H1 (cell line): Measurements from ENCODE around the gene CFDP1. TPM values are rescaled to one million over a fixed set of nuclear protein-coding genes. Genes with fewer than 3 reads are reported as not detected.

Experiments used
- CTCF ChIA-PET: fragments of 300-600 bp; sonication (Branson Sonifier 250); formaldehyde crosslinking; loops from one replicate; lab custom pipeline; 2021; ENCODE audit not compliant: partially characterized antibody; lab: Charles Lee
- POLR2A ChIA-PET: fragments of 300-600 bp; sonication (Branson Sonifier 250); formaldehyde crosslinking; loops from one replicate; lab custom pipeline; 2021; ENCODE audit warnings: inconsistent platforms; ENCODE audit not compliant: partially characterized antibody; lab: Charles Lee
- DNase-seq, 2 experiments: peaks; one replicate each; pipeline versions ENCODE4 v3.0.0 to v3.0.0-alpha.2; 2010 to 2022; ENCODE audit warnings: low spot score in 2 of 2, low read depth in 1 of 2, mixed read lengths in 1 of 2
- FAIRE-seq: peaks from 2 replicates; lab custom pipeline; 2011; peaks lifted over from hg19 to GRCh38; lab: Jason Lieb, UNC
- H2AFZ ChIP-seq: 2 replicates; pipeline ENCODE4 v1.8.1; 2012; ENCODE audit warnings: low read length, inconsistent platforms
- H2AK5ac ChIP-seq: 2 replicates; pipeline ENCODE4 v1.6.1; 2013; ENCODE audit warnings: low read depth, low read length
- H2BK120ac ChIP-seq: replicated peaks from 2 replicates; pipeline ENCODE3; 2013; ENCODE audit warnings: low read depth, low read length, inconsistent platforms
- H2BK12ac ChIP-seq: 2 replicates; pipeline ENCODE4 v1.6.1; 2013; ENCODE audit warnings: low read depth, low read length
- H2BK15ac ChIP-seq: 2 replicates; pipeline ENCODE4 v1.6.1; 2013; ENCODE audit warnings: low read length
- H2BK20ac ChIP-seq: 2 replicates; pipeline ENCODE4 v1.6.1; 2013; ENCODE audit warnings: low read length
- H2BK5ac ChIP-seq: 2 replicates; pipeline ENCODE4 v1.6.1; 2013; ENCODE audit warnings: low read depth, low read length
- H3K14ac ChIP-seq: 2 replicates; pipeline ENCODE4 v1.6.1; 2013; ENCODE audit warnings: inconsistent platforms; ENCODE audit not compliant: insufficient read length
- H3K18ac ChIP-seq: 2 replicates; pipeline ENCODE4 v1.6.1; 2013; ENCODE audit warnings: low read length; ENCODE audit errors: extremely low read depth
- H3K23ac ChIP-seq: 2 replicates; pipeline ENCODE4 v1.6.1; 2013; ENCODE audit warnings: inconsistent platforms; ENCODE audit not compliant: insufficient read length
- H3K23me2 ChIP-seq: 2 replicates; pipeline ENCODE4 v1.6.1; 2013; ENCODE audit warnings: low read depth, low read length
- H3K27ac ChIP-seq: 2 replicates; pipeline ENCODE4 v1.6.1; 2011; ENCODE audit warnings: low read depth, low read length, inconsistent platforms
- H3K27me3 ChIP-seq, 4 experiments: replicated peaks in 1 of 4; 1 replicate in 1 of 4; 2 replicates in 3 of 4; pipeline versions ENCODE4 v1.6.1 to v1.8.1; 2011 to 2013; ENCODE audit warnings: low read length in 3 of 4, mild to moderate bottlenecking in 3 of 4, inconsistent platforms in 2 of 4, mixed read lengths in 2 of 4, moderate library complexity in 1 of 4; ENCODE audit not compliant: control insufficient read depth in 3 of 4, insufficient read depth in 3 of 4; ENCODE audit errors: extremely low read depth in 1 of 4
- H3K36me3 ChIP-seq, 4 experiments: 2 replicates each; pipeline versions ENCODE4 v1.6.1 to v1.8.1; 2011 to 2013; ENCODE audit warnings: mild to moderate bottlenecking in 4 of 4, low read length in 3 of 4, moderate library complexity in 2 of 4, control low read depth in 1 of 4, inconsistent platforms in 1 of 4; ENCODE audit not compliant: insufficient read depth in 4 of 4, control insufficient read depth in 2 of 4
- H3K4ac ChIP-seq: replicated peaks from 2 replicates; pipeline ENCODE3; 2013; ENCODE audit warnings: low read length, low read depth, mixed read lengths, inconsistent platforms; ENCODE audit not compliant: insufficient read length
- H3K4me1 ChIP-seq, 4 experiments: replicated peaks in 1 of 4; 1 replicate in 1 of 4; 2 replicates in 3 of 4; pipeline versions ENCODE4 v1.6.1 to v1.8.1; 2011 to 2013; ENCODE audit warnings: low read length in 3 of 4, inconsistent platforms in 2 of 4, mixed read lengths in 1 of 4; ENCODE audit not compliant: insufficient read depth in 4 of 4, control insufficient read depth in 3 of 4
- H3K4me2 ChIP-seq, 2 experiments: 2 replicates each; pipeline versions ENCODE4 v1.6.1 to v1.8.1; 2011 to 2013; ENCODE audit warnings: low read depth in 2 of 2, low read length in 2 of 2, control low read depth in 1 of 2, inconsistent platforms in 1 of 2, mild to moderate bottlenecking in 1 of 2; ENCODE audit not compliant: insufficient read depth in 1 of 2
- H3K4me3 ChIP-seq, 4 experiments: fragments of 200-600, 300-600 bp in 1 of 4; sonication (generic), shearing (Covaris generic), sonication (Bioruptor Twin) in 1 of 4; 2 replicates each; pipeline versions ENCODE4 v1.5.1 to v1.8.1; 2011 to 2016; ENCODE audit warnings: low read length in 4 of 4, low read depth in 3 of 4, control low read depth in 2 of 4, inconsistent platforms in 2 of 4, mild to moderate bottlenecking in 2 of 4, mixed read lengths in 1 of 4, moderate library complexity in 1 of 4; ENCODE audit not compliant: insufficient read depth in 2 of 4; ENCODE audit errors: extremely low read depth in 1 of 4
- H3K56ac ChIP-seq: replicated peaks from 2 replicates; pipeline ENCODE3; 2013; ENCODE audit warnings: low read depth, mild to moderate bottlenecking, mixed read lengths, low read length, inconsistent platforms; ENCODE audit not compliant: insufficient read length
- H3K79me1 ChIP-seq: 2 replicates; pipeline ENCODE4 v1.6.1; 2013; ENCODE audit warnings: low read depth, low read length, control low read depth
- H3K79me2 ChIP-seq, 2 experiments: 2 replicates each; pipeline versions ENCODE4 v1.6.1 to v1.8.1; 2012 to 2013; ENCODE audit warnings: low read length in 2 of 2, mild to moderate bottlenecking in 2 of 2, inconsistent platforms in 1 of 2; ENCODE audit not compliant: insufficient read depth in 2 of 2, control insufficient read depth in 1 of 2
- H3K9ac ChIP-seq, 4 experiments: replicated peaks in 1 of 4; 1 replicate in 1 of 4; 2 replicates in 3 of 4; pipeline versions ENCODE4 v1.6.1 to v1.8.1; 2011 to 2013; ENCODE audit warnings: low read depth in 3 of 4, low read length in 3 of 4, control low read depth in 2 of 4, mild to moderate bottlenecking in 2 of 4, moderate library complexity in 2 of 4, inconsistent platforms in 1 of 4; ENCODE audit errors: extremely low read depth in 1 of 4
- H3K9me3 ChIP-seq, 2 experiments: 2 replicates each; pipeline versions ENCODE4 v1.6.1 to v1.8.1; 2012 to 2013; ENCODE audit warnings: mild to moderate bottlenecking in 2 of 2, moderate library complexity in 2 of 2, control low read depth in 1 of 2, inconsistent platforms in 1 of 2, low read depth in 1 of 2, low read length in 1 of 2, mixed read lengths in 1 of 2; ENCODE audit not compliant: insufficient read depth in 2 of 2
- H4K20me1 ChIP-seq, 2 experiments: replicated peaks in 1 of 2; 2 replicates each; pipeline versions ENCODE3 to v1.8.1; 2011 to 2013; ENCODE audit warnings: inconsistent platforms in 2 of 2, low read length in 2 of 2, mild to moderate bottlenecking in 1 of 2; ENCODE audit not compliant: insufficient read depth in 2 of 2, control insufficient read depth in 1 of 2
- H4K5ac ChIP-seq: 2 replicates; pipeline ENCODE4 v1.6.1; 2013; ENCODE audit warnings: low read length, low read depth, mixed read lengths, inconsistent platforms; ENCODE audit not compliant: insufficient read length
- H4K8ac ChIP-seq: 2 replicates; pipeline ENCODE4 v1.8.0; 2013; ENCODE audit warnings: mild to moderate bottlenecking, moderate library complexity, low read length, inconsistent platforms; ENCODE audit not compliant: insufficient read depth; ENCODE audit errors: extremely low read depth
- H4K91ac ChIP-seq: replicated peaks from 2 replicates; pipeline ENCODE3; 2013; ENCODE audit warnings: low read length, mixed read lengths, inconsistent platforms; ENCODE audit not compliant: insufficient read length
- NANOG ChIP-seq: IDR thresholded peaks from 2 replicates; pipeline ENCODE4 v1.6.1; 2011; ENCODE audit warnings: low read length, low read depth, mild to moderate bottlenecking, inconsistent platforms; ENCODE audit not compliant: insufficient read depth, poor library complexity, severe bottlenecking
- POLR2AphosphoS5 ChIP-seq: IDR thresholded peaks from 2 replicates; pipeline ENCODE4 v1.6.1; 2011; ENCODE audit warnings: low read depth, low read length
- TAF1 ChIP-seq: IDR thresholded peaks from 2 replicates; pipeline ENCODE4 v1.6.1; 2011; ENCODE audit warnings: mild to moderate bottlenecking, low read depth, low read length
- WGBS, 2 experiments: shearing (Covaris generic) in 1 of 2; methylation state at CpG; one replicate each; pipeline versions ENCODE4 v1.1.6 to v1.1.7; 2013 to 2015; ENCODE audit warnings: low lambda C conversion rate in 2 of 2, mixed read lengths in 2 of 2, inconsistent platforms in 1 of 2, low coverage in 1 of 2, missing lambda C conversion rate in 1 of 2; ENCODE audit not compliant: insufficient replicate concordance in 2 of 2, insufficient coverage in 1 of 2, insufficient read length in 1 of 2; ENCODE audit errors: extremely low coverage in 1 of 2, missing lambda C conversion rate in 1 of 2; 5-methylcytosine and 5-hydroxymethylcytosine counted together
- polyA plus RNA-seq, 7 experiments: library from polyadenylated mRNA; depleted of rRNA in 3 of 7; stranded (reverse) in 5 of 7; unstranded in 2 of 7; fragments of >200 nt in 5 of 7; fragments of 200-250 nt in 2 of 7; gene quantifications; 1 replicate in 5 of 7; 2 replicates in 1 of 7; 4 replicates in 1 of 7; pipeline versions ENCODE4 v1.2.1 to v1.2.3, GENCODE V29; 2011 to 2013; ENCODE audit warnings: missing spikeins in 2 of 7, mixed read lengths in 2 of 7
- total RNA-seq: library from RNA; stranded (reverse); fragmentation: NEBNext Ultra II Directional; extraction: Animal tissue kit (Norgen Biotek cat#: 25700); gene quantifications from 2 replicates; pipeline ENCODE4 v1.2.1, GENCODE V29; 2021

The CFDP1 gene
- total and polyA plus RNA-seq, 2 of the 8 experiments (the other 6 are each of a cell fraction or from before 2014, with no cell fraction given): 25.5 to 77.3 TPM

- Histone ChIP-seq H2BK20ac (peak overlapping the region; percentile 100; the same call in 1 of the 2 replicates), H3K9me3 (no peaks in the 10 kb centered on the region), H3K27ac (peak overlapping the region; percentile 84), H3K79me1 (peaks cover 41% of the 10 kb centered on the region), H3K23me2 (peaks cover 14% of the 10 kb centered on the region; the same call in 1 of the 2 replicates), H2BK5ac (peak overlapping the region; percentile 98), H3K4me1 (peaks cover 13 to 76% (median 65%) of the 10 kb centered on the region in 4 experiments), H4K5ac (peak overlapping the region; percentile 73), H4K8ac (peak overlapping the region; percentile 84), H3K4ac (peak overlapping the region; percentile 94), H2AK5ac (peak overlapping the region; percentile 97), H3K14ac (no peak overlapping the region), H3K36me3 (no peaks in the 10 kb centered on the region), H3K4me3 (peak overlapping the region in 3 of 4 experiments; percentile 5 to 51 (median 19); a peak in 4 of 8 replicates), H2AFZ (peak overlapping the region; percentile 62; the same call in 1 of the 2 replicates), H3K23ac (no peak overlapping the region), H2BK15ac (peak overlapping the region; percentile 88; the same call in 1 of the 2 replicates), H3K56ac (peak overlapping the region; percentile 63), H4K20me1 (peaks cover 27 to 31% of the 10 kb centered on the region in 2 experiments), H2BK12ac (peak overlapping the region; percentile 97), H3K4me2 (peak overlapping the region; percentile 76 to 89), H4K91ac (peak overlapping the region; percentile 98), H3K27me3 (no peaks in the 10 kb centered on the region; a peak in 1 of 7 replicates), H3K18ac (peak overlapping the region; percentile 98), H3K9ac (peak overlapping the region in 3 of 4 experiments; percentile 26 to 61 (median 42); a peak in 6 of 7 replicates), H2BK120ac (peak overlapping the region; percentile 47), H3K79me2 (peaks cover 27 to 75% of the 10 kb centered on the region in 2 experiments)
- CTCF ChIA-PET: interaction anchor here (0.6 to 15.7 kb wide), 3 partner anchors 17 to 392 kb away, joined by 3 to 236 read pairs (median 16); no protein-coding TSS in a partner anchor
- TF ChIP-seq NANOG (no peak), TAF1 (0 out of 2 replicates have a peak, but pooled peaks have one; percentile 6), POLR2AphosphoS5 (no peak; the same call in 1 of the 2 replicates)
- POLR2A ChIA-PET: interaction anchor here (0.9 to 16.2 kb wide), 9 partner anchors 12 to 181 kb away, joined by 3 to 375 read pairs (median 5); partner anchors contain the start of gene CFDP1
- FAIRE-seq: no peak
- 53% methylated on average over 20 of the region's 24 CpGs; no CpG with 5 or more reads in 1 of the 2 experiments for WGBS, 2 experiments
- DNase-seq: no peak
These were observed 181.0 kb downstream of the CFDP1 start for GRCh38 chr16:75252049-75252864.
